Thymus (tissue), 11 donors: ENCODE results near the gene DPYSL5. TPM values are rescaled to one million over a fixed set of nuclear protein-coding genes. Genes with fewer than 3 reads are reported as not detected.

ENCODE experiments used
- DNase-seq, 9 donors: peaks; one replicate each; pipeline ENCODE4 v3.0.0-alpha.2; 2013; ENCODE audit warnings: low spot score in 9 of 9, low read depth in 6 of 9, missing footprints in 1 of 9
- H3K27ac ChIP-seq, 2 donors: one replicate each; pipeline ENCODE4 v1.5.1; 2013; ENCODE audit warnings: control low read depth in 1 of 2, low read depth in 1 of 2, low read length in 1 of 2, mild to moderate bottlenecking in 1 of 2, moderate library complexity in 1 of 2
- H3K27me3 ChIP-seq, 2 donors: one replicate each; pipeline ENCODE4 v1.5.1; 2013; ENCODE audit warnings: low read length in 1 of 2; ENCODE audit not compliant: control insufficient read depth in 2 of 2, insufficient read depth in 1 of 2
- H3K36me3 ChIP-seq, 2 donors: one replicate each; pipeline ENCODE4 v1.5.1; 2013; ENCODE audit warnings: low read length in 1 of 2, mild to moderate bottlenecking in 1 of 2, moderate library complexity in 1 of 2; ENCODE audit not compliant: control insufficient read depth in 2 of 2, insufficient read depth in 2 of 2
- H3K4me1 ChIP-seq, 2 donors: one replicate each; pipeline ENCODE4 v1.5.1; 2013; ENCODE audit warnings: low read length in 2 of 2; ENCODE audit not compliant: control insufficient read depth in 2 of 2, insufficient read depth in 2 of 2
- H3K4me3 ChIP-seq, 2 donors: one replicate each; pipeline ENCODE4 v1.5.1; 2013; ENCODE audit warnings: low read length in 2 of 2, control low read depth in 1 of 2, mild to moderate bottlenecking in 1 of 2
- H3K9me3 ChIP-seq, 2 donors: one replicate each; pipeline ENCODE4 v1.5.1; 2013; ENCODE audit warnings: low read length in 1 of 2, mild to moderate bottlenecking in 1 of 2; ENCODE audit not compliant: control insufficient read depth in 2 of 2, insufficient read depth in 1 of 2
- WGBS: extraction: QIAGEN DNeasy Blood & Tissue Kit; methylation state at CpG from one replicate; pipeline ENCODE4 v1.1.7; 2013; 5-methylcytosine and 5-hydroxymethylcytosine counted together
- polyA plus RNA-seq: library from polyadenylated mRNA; stranded (reverse); fragments of 200-250 nt; gene quantifications from one replicate; pipeline ENCODE4 v1.2.3, GENCODE V29; 2013
- total RNA-seq: library from RNA; stranded (reverse); fragments of 120-200 nt; gene quantifications from one replicate; pipeline ENCODE4 v1.2.4, GENCODE V29; 2013
- donor health status: healthy.

Gene DPYSL5
- total and polyA plus RNA-seq, 2 donors = 0.09 to 0.16 TPM

GRCh38 chr2:26989156-26989555 is 141.2 kb downstream of the DPYSL5 start:
- Histone ChIP-seq H3K27me3 (peaks cover 0 to 22% of the 10 kb centered on the region in 2 donors), H3K36me3 (no peaks in the 10 kb centered on the region), H3K27ac (no peak overlapping the region), H3K4me3 (no peak overlapping the region), H3K4me1 (no peaks in the 10 kb centered on the region), H3K9me3 (no peaks in the 10 kb centered on the region)
- no peak for DNase-seq
- WGBS = 95% methylated on average over 8 of the region's 8 CpGs

GRCh38 chr2:26991717-26992116 is 143.8 kb downstream of the DPYSL5 start:
- Histone ChIP-seq H3K27me3 (peaks cover 0 to 15% of the 10 kb centered on the region in 2 donors), H3K4me3 (no peak overlapping the region), H3K27ac (no peak overlapping the region), H3K4me1 (no peaks in the 10 kb centered on the region), H3K9me3 (no peaks in the 10 kb centered on the region), H3K36me3 (no peaks in the 10 kb centered on the region)
- 90% methylated on average over 5 of the region's 5 CpGs for WGBS
- no peak for DNase-seq

GRCh38 chr2:26993768-26994167 is 145.8 kb downstream of the DPYSL5 start:
- 91% methylated on average over 1 of the region's 1 CpG for WGBS
- no peaks in the 10 kb centered on the region for H3K4me1 ChIP-seq
- H3K4me3 ChIP-seq = no peak overlapping the region
- H3K36me3 ChIP-seq = no peaks in the 10 kb centered on the region
- H3K9me3 ChIP-seq = no peaks in the 10 kb centered on the region
- H3K27me3 ChIP-seq = peaks cover 0 to 16% of the 10 kb centered on the region in 2 donors
- no peak overlapping the region for H3K27ac ChIP-seq
- DNase-seq = peak in 3 of 9 donors; percentile 22 to 43 (median 28)

- 100% methylated on average over 1 of the region's 1 CpG for WGBS
- H3K4me3 ChIP-seq = no peak overlapping the region
These were observed 147.1 kb downstream of the DPYSL5 start for GRCh38 chr2:26994983-26995382.

GRCh38 chr2:26997394-26997793 is 149.5 kb downstream of the DPYSL5 start:
- Histone ChIP-seq H3K27me3 (peaks cover 0 to 5% of the 10 kb centered on the region in 2 donors), H3K4me3 (no peak overlapping the region), H3K9me3 (no peaks in the 10 kb centered on the region), H3K4me1 (no peaks in the 10 kb centered on the region), H3K27ac (no peak overlapping the region), H3K36me3 (no peaks in the 10 kb centered on the region)
- 91% methylated on average over 10 of the region's 10 CpGs for WGBS
- DNase-seq = no peak

More at GRCh38 chr2:26994983-26995382, 147.1 kb downstream of the DPYSL5 start:
- Histone ChIP-seq H3K27ac (no peak overlapping the region), H3K27me3 (peaks cover 0 to 14% of the 10 kb centered on the region in 2 donors), H3K4me1 (no peaks in the 10 kb centered on the region), H3K36me3 (no peaks in the 10 kb centered on the region), H3K9me3 (no peaks in the 10 kb centered on the region)
- DNase-seq = no peak

GRCh38 chr2:26998323-26998722 is 150.4 kb downstream of the DPYSL5 start:
- no peak overlapping the region for H3K4me3 ChIP-seq
- H3K27ac ChIP-seq = no peak overlapping the region
- WGBS = 90% methylated on average over 1 of the region's 1 CpG
- H3K36me3 ChIP-seq = no peaks in the 10 kb centered on the region
- no peaks in the 10 kb centered on the region for H3K4me1 ChIP-seq
- no peaks in the 10 kb centered on the region for H3K9me3 ChIP-seq
- DNase-seq = no peak
- H3K27me3 ChIP-seq = peaks cover 0 to 9% of the 10 kb centered on the region in 2 donors

Other genes starting within 250 kb of the DPYSL5 start
- gene CIB4, start 206.8 kb upstream of the DPYSL5 start, total RNA-seq = 0.19 TPM
- gene CIB4, start 206.8 kb upstream of the DPYSL5 start, polyA plus RNA-seq = not detected
- gene KCNK3, start 155.4 kb upstream of the DPYSL5 start, total RNA-seq = 0.05 TPM
- gene KCNK3, start 155.4 kb upstream of the DPYSL5 start, polyA plus RNA-seq = 0.71 TPM
- 7.0 TPM for gene SLC35F6, start 83.8 kb upstream of the DPYSL5 start, total RNA-seq
- 10.8 TPM for gene SLC35F6, start 83.8 kb upstream of the DPYSL5 start, polyA plus RNA-seq
- gene CENPA, start 62.1 kb upstream of the DPYSL5 start, total RNA-seq = 25.6 TPM
- gene CENPA, start 62.1 kb upstream of the DPYSL5 start, polyA plus RNA-seq = 4.2 TPM
- 0.99 TPM for gene MAPRE3, start 122.5 kb downstream of the DPYSL5 start, total RNA-seq
- 17.0 TPM for gene MAPRE3, start 122.5 kb downstream of the DPYSL5 start, polyA plus RNA-seq
- gene TMEM214, start 184.8 kb downstream of the DPYSL5 start, total RNA-seq = 8.8 TPM
- 30.3 TPM for gene TMEM214, start 184.8 kb downstream of the DPYSL5 start, polyA plus RNA-seq
- gene AGBL5, start 203.5 kb downstream of the DPYSL5 start, total RNA-seq = 18.5 TPM
- gene AGBL5, start 203.5 kb downstream of the DPYSL5 start, polyA plus RNA-seq = 11.0 TPM
- gene OST4, start 223.5 kb downstream of the DPYSL5 start, total RNA-seq = 388 TPM
- gene OST4, start 223.5 kb downstream of the DPYSL5 start, polyA plus RNA-seq = 516 TPM
- 9.2 TPM for gene EMILIN1, start 230.5 kb downstream of the DPYSL5 start, total RNA-seq
- 8.9 TPM for gene EMILIN1, start 230.5 kb downstream of the DPYSL5 start, polyA plus RNA-seq
- 1.5 TPM for gene KHK, start 238.6 kb downstream of the DPYSL5 start, total RNA-seq
- gene KHK, start 238.6 kb downstream of the DPYSL5 start, polyA plus RNA-seq = 2.5 TPM